H9 (cell line): ENCODE data around the gene ISYNA1. TPM values are rescaled to one million over a fixed set of nuclear protein-coding genes. Genes with fewer than 3 reads are reported as not detected.

Experiments
- DNase-seq: peaks from one replicate; pipeline ENCODE4 v3.0.0-alpha.2; 2017
- H2AFZ ChIP-seq: one replicate; pipeline ENCODE4 v1.6.1; 2013; ENCODE audit warnings: mild to moderate bottlenecking, low read length, control low read depth, moderate library complexity
- H2AK5ac ChIP-seq: 2 replicates; pipeline ENCODE4 v1.6.1; 2013; ENCODE audit warnings: low read length, control low read depth, mixed read lengths; ENCODE audit not compliant: insufficient read length
- H2BK120ac ChIP-seq: one replicate; pipeline ENCODE4 v1.6.1; 2013; ENCODE audit warnings: low read depth, mild to moderate bottlenecking, low read length, control low read depth, inconsistent platforms; ENCODE audit not compliant: poor library complexity, severe bottlenecking
- H2BK12ac ChIP-seq: 2 replicates; pipeline ENCODE4 v1.6.1; 2013; ENCODE audit warnings: low read length, control low read depth, mixed read lengths, low read depth; ENCODE audit not compliant: insufficient read length
- H2BK15ac ChIP-seq: 2 replicates; pipeline ENCODE4 v1.6.1; 2013; ENCODE audit warnings: low read depth, low read length, control low read depth
- H2BK20ac ChIP-seq: one replicate; pipeline ENCODE4 v1.6.1; 2013; ENCODE audit warnings: low read depth, mild to moderate bottlenecking, low read length, control low read depth, inconsistent platforms; ENCODE audit not compliant: poor library complexity, severe bottlenecking
- H2BK5ac ChIP-seq: 2 replicates; pipeline ENCODE4 v1.6.1; 2013; ENCODE audit warnings: low read length, control low read depth, mixed read lengths; ENCODE audit not compliant: insufficient read length
- H3K14ac ChIP-seq: 2 replicates; pipeline ENCODE4 v1.6.1; 2013; ENCODE audit warnings: low read length, control low read depth; ENCODE audit not compliant: insufficient read depth
- H3K18ac ChIP-seq: 2 replicates; pipeline ENCODE4 v1.6.1; 2013; ENCODE audit warnings: low read depth, mild to moderate bottlenecking, mixed read lengths, low read length, control low read depth; ENCODE audit not compliant: insufficient read length
- H3K23ac ChIP-seq: 2 replicates; pipeline ENCODE4 v1.6.1; 2013; ENCODE audit warnings: low read length, control low read depth, mixed read lengths, low read depth; ENCODE audit not compliant: insufficient read length
- H3K23me2 ChIP-seq: 2 replicates; pipeline ENCODE4 v1.6.1; 2013; ENCODE audit warnings: low read depth, mild to moderate bottlenecking, mixed read lengths, low read length, control low read depth; ENCODE audit not compliant: insufficient read length, poor library complexity, severe bottlenecking
- H3K27ac ChIP-seq: 2 replicates; pipeline ENCODE4 v1.5.1; 2013; ENCODE audit warnings: low read length, control low read depth, mixed read lengths, low read depth; ENCODE audit not compliant: insufficient read length
- H3K27me3 ChIP-seq: 2 replicates; pipeline ENCODE4 v1.6.1; 2013; ENCODE audit warnings: low read length, control low read depth, inconsistent platforms; ENCODE audit not compliant: insufficient read depth
- H3K4ac ChIP-seq: 2 replicates; pipeline ENCODE4 v1.6.1; 2013; ENCODE audit warnings: low read depth, mild to moderate bottlenecking, control low read depth, inconsistent platforms, low read length, moderate library complexity
- H3K4me1 ChIP-seq: 2 replicates; pipeline ENCODE4 v1.6.1; 2013; ENCODE audit warnings: low read length, control low read depth, inconsistent platforms; ENCODE audit not compliant: insufficient read depth
- H3K4me2 ChIP-seq: 2 replicates; pipeline ENCODE4 v1.6.1; 2013; ENCODE audit warnings: low read length, control low read depth, mixed read lengths; ENCODE audit not compliant: insufficient read length, insufficient read depth
- H3K56ac ChIP-seq: 2 replicates; pipeline ENCODE4 v1.6.1; 2013; ENCODE audit warnings: low read depth, mild to moderate bottlenecking, mixed read lengths, low read length, control low read depth; ENCODE audit not compliant: insufficient read length
- H3K79me1 ChIP-seq: 2 replicates; pipeline ENCODE4 v1.6.1; 2013; ENCODE audit warnings: low read depth, mild to moderate bottlenecking, moderate library complexity, low read length, control low read depth, inconsistent platforms; ENCODE audit not compliant: insufficient read depth, poor library complexity, severe bottlenecking
- H3K79me2 ChIP-seq: 2 replicates; pipeline ENCODE4 v1.6.1; 2013; ENCODE audit warnings: low read length, control low read depth, inconsistent platforms; ENCODE audit not compliant: insufficient read depth
- H3K9ac ChIP-seq: 2 replicates; pipeline ENCODE4 v1.6.1; 2013; ENCODE audit warnings: low read length, control low read depth, mixed read lengths; ENCODE audit not compliant: insufficient read length; ENCODE audit errors: extremely low read depth
- H3K9me3 ChIP-seq: one replicate; pipeline ENCODE4 v1.6.1; 2013; ENCODE audit warnings: low read depth, low read length, inconsistent platforms; ENCODE audit not compliant: control insufficient read depth
- H3T11ph ChIP-seq: one replicate; pipeline ENCODE4 v1.6.1; 2013; ENCODE audit warnings: mild to moderate bottlenecking, low read length, control low read depth, inconsistent platforms
- H4K20me1 ChIP-seq: one replicate; pipeline ENCODE4 v1.6.1; 2013; ENCODE audit not compliant: control insufficient read depth, insufficient read length, insufficient read depth
- H4K5ac ChIP-seq: 2 replicates; pipeline ENCODE4 v1.6.1; 2013; ENCODE audit warnings: low read depth, mild to moderate bottlenecking, mixed read lengths, low read length, control low read depth; ENCODE audit not compliant: insufficient read length
- H4K8ac ChIP-seq: replicated peaks from 2 replicates; pipeline ENCODE4 v1.6.1; 2013; ENCODE audit warnings: low read length, control low read depth, mixed read lengths, low read depth; ENCODE audit not compliant: insufficient read length
- H4K91ac ChIP-seq: 2 replicates; pipeline ENCODE4 v1.6.1; 2013; ENCODE audit warnings: low read depth, mild to moderate bottlenecking, moderate library complexity, mixed read lengths, low read length, control low read depth; ENCODE audit not compliant: insufficient read length
- H3K27ac Mint-ChIP-seq, 3 experiments: 2 replicates in 2 of 3; 3 replicates in 1 of 3; pipeline ENCODE4 v1.8.0; 2020 to 2021; ENCODE audit warnings: mixed read lengths in 3 of 3, mild to moderate bottlenecking in 1 of 3, moderate library complexity in 1 of 3
- H3K27me3 Mint-ChIP-seq: 2 replicates; pipeline ENCODE4 v1.8.0; 2021; ENCODE audit warnings: low read depth, mild to moderate bottlenecking, moderate library complexity, mixed read lengths
- H3K36me3 Mint-ChIP-seq, 3 experiments: 2 replicates in 2 of 3; 3 replicates in 1 of 3; pipeline ENCODE4 v1.8.0; 2020 to 2021; ENCODE audit warnings: low read depth in 3 of 3, mixed read lengths in 3 of 3; ENCODE audit not compliant: insufficient read depth in 1 of 3
- H3K4me1 Mint-ChIP-seq, 2 experiments: 2 replicates each; pipeline ENCODE4 v1.8.0; 2020; ENCODE audit warnings: mixed read lengths in 2 of 2
- H3K4me3 Mint-ChIP-seq, 2 experiments: 2 replicates in 1 of 2; 3 replicates in 1 of 2; pipeline ENCODE4 v1.8.0; 2020 to 2021; ENCODE audit warnings: mild to moderate bottlenecking in 2 of 2, mixed read lengths in 2 of 2, moderate library complexity in 1 of 2
- H3K9me3 Mint-ChIP-seq, 2 experiments: 2 replicates in 1 of 2; 3 replicates in 1 of 2; pipeline ENCODE4 v1.8.0; 2020; ENCODE audit warnings: mild to moderate bottlenecking in 2 of 2, mixed read lengths in 2 of 2, moderate library complexity in 1 of 2
- WGBS: extraction: QIAGEN DNeasy Blood & Tissue Kit; methylation state at CpG from one replicate; pipeline ENCODE4 v1.1.7; 2013; ENCODE audit warnings: missing lambda C conversion rate, low lambda C conversion rate, mixed read lengths; ENCODE audit not compliant: insufficient read length; ENCODE audit errors: extremely low coverage; 5-methylcytosine and 5-hydroxymethylcytosine counted together
- total RNA-seq: library from RNA; stranded (reverse); gene quantifications from 2 replicates; pipeline ENCODE4 v1.2.1, GENCODE V29; 2021
- TF ChIP-seq, protein P1 (sequence below): fragments of 200-600 bp; sonication (generic); conservative IDR thresholded peaks from 3 replicates; pipeline ENCODE4 v1.8.0; 2021; ENCODE audit warnings: antibody characterized with exemption, mild to moderate bottlenecking

ISYNA1 gene
- total RNA-seq, 1 experiment from 2014 or later, result 241 TPM

DNA sequence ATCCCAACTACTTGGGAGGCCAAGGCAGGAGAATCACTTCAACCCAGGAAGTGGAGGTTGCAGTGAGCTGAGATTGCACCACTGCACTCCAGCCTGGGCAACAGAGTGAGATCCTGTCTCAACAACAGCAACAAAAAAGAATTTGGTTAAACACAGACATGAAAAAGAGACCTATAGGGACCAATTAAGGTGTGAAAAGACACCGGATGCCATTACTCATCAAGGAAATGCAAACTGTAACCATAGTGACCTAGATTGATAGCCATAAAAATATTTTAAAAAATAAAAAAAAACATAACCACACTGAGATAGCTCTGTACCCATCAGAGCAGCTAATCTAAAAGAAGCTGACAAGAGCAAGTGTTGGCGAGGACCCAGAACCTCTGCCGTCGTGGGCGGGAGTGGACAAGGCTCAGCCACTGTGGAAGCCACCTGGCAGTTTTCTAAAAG lies 37.1 kb upstream of the ISYNA1 start:
- Histone ChIP-seq H2AFZ (no peak overlapping the region), H4K20me1 (no peaks in the 10 kb centered on the region), H4K5ac (no peak overlapping the region), H3K14ac (no peak overlapping the region), H3K23me2 (no peaks in the 10 kb centered on the region), H3K79me2 (no peaks in the 10 kb centered on the region; the same call in 1 of the 2 replicates), H3K27me3 (no peaks in the 10 kb centered on the region), H3K79me1 (peaks cover 2% of the 10 kb centered on the region), H2AK5ac (no peak overlapping the region), H2BK12ac (no peak overlapping the region), H3K27ac (no peak overlapping the region), H3K56ac (no peak overlapping the region), H2BK15ac (no peak overlapping the region), H2BK20ac (no peak overlapping the region), H3K4ac (no peak overlapping the region), H3K9ac (no peak overlapping the region), H4K8ac (no peak overlapping the region), H3K23ac (no peak overlapping the region), H2BK120ac (no peak overlapping the region), H3K18ac (no peak overlapping the region), H4K91ac (no peak overlapping the region), H3K4me2 (no peak overlapping the region), H3K4me1 (no peaks in the 10 kb centered on the region; the same call in 1 of the 2 replicates), H3K9me3 (no peaks in the 10 kb centered on the region), H2BK5ac (no peak overlapping the region), H3T11ph (no peak overlapping the region)
- H3K4me3 Mint-ChIP-seq, result no peak overlapping the region
- no CpG with 5 or more reads among the region's 5 CpGs for WGBS
- no peak overlapping the region for H3K27ac Mint-ChIP-seq
- no peak for DNase-seq
- TF ChIP-seq, protein P1, sequence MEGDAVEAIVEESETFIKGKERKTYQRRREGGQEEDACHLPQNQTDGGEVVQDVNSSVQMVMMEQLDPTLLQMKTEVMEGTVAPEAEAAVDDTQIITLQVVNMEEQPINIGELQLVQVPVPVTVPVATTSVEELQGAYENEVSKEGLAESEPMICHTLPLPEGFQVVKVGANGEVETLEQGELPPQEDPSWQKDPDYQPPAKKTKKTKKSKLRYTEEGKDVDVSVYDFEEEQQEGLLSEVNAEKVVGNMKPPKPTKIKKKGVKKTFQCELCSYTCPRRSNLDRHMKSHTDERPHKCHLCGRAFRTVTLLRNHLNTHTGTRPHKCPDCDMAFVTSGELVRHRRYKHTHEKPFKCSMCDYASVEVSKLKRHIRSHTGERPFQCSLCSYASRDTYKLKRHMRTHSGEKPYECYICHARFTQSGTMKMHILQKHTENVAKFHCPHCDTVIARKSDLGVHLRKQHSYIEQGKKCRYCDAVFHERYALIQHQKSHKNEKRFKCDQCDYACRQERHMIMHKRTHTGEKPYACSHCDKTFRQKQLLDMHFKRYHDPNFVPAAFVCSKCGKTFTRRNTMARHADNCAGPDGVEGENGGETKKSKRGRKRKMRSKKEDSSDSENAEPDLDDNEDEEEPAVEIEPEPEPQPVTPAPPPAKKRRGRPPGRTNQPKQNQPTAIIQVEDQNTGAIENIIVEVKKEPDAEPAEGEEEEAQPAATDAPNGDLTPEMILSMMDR, result no peak
- peaks cover 26 to 30% of the 10 kb centered on the region in 2 experiments for H3K4me1 Mint-ChIP-seq
- H3K9me3 Mint-ChIP-seq, result no peaks in the 10 kb centered on the region
- H3K36me3 Mint-ChIP-seq, result peaks cover 0 to 2% (median 0%) of the 10 kb centered on the region in 3 experiments; a peak in 1 of 7 replicates
- no peaks in the 10 kb centered on the region for H3K27me3 Mint-ChIP-seq
